Measurements from ENCODE around the gene ZCCHC14. TPM values are rescaled to one million over a fixed set of nuclear protein-coding genes. Genes with fewer than 3 reads are reported as not detected.

Gene ZCCHC14
- polyA plus RNA-seq, 1 donor (not counting 4 experiments of a cell fraction or from before 2014, with no cell fraction given) = 3.6 TPM

GRCh38 chr16:87534030-87534653 is 41.3 kb upstream of the ZCCHC14 start:
- Histone ChIP-seq H3K36me3 (ENCODE audit: control insufficient read depth in 2 of 2, extremely low read depth in 1 of 2, insufficient read depth in 2 of 2, low read length in 2 of 2) (no peaks in the 10 kb centered on the region), H3K4me2 (ENCODE audit: control insufficient read depth, extremely low read depth, insufficient read depth, low read depth, low read length) (no peak overlapping the region), H3K79me2 (ENCODE audit: control insufficient read depth, insufficient read depth, low read length) (no peaks in the 10 kb centered on the region), H2AFZ (ENCODE audit: control insufficient read depth, low read length) (no peak overlapping the region), H3K9me3 (ENCODE audit: control insufficient read depth, low read depth, low read length) (peaks cover 2% of the 10 kb centered on the region), H3K4me3 (ENCODE audit: control insufficient read depth in 2 of 3, extremely low read depth in 1 of 3, insufficient read depth in 2 of 3, low read depth in 1 of 3, low read length in 3 of 3) (no peak overlapping the region), H3K27me3 (ENCODE audit: control insufficient read depth, extremely low read depth, insufficient read depth, low read length) (peaks cover 19% of the 10 kb centered on the region), H4K20me1 (ENCODE audit: control insufficient read depth, extremely low read depth, insufficient read depth, low read length) (no peaks in the 10 kb centered on the region), H3K27ac (ENCODE audit: control insufficient read depth, insufficient read depth, low read length) (no peak overlapping the region), H3K9me1 (ENCODE audit: control insufficient read depth, extremely low read depth, insufficient read depth, low read length) (no peaks in the 10 kb centered on the region), H3K4me1 (ENCODE audit: control insufficient read depth, extremely low read depth, insufficient read depth, low read length) (no peaks in the 10 kb centered on the region), H3K9ac (ENCODE audit: control insufficient read depth, extremely low read depth, insufficient read depth, low read length) (no peak overlapping the region)
- dilution Hi-C loops (cut with MboI; ENCODE audit: extremely low pct_ligation_motif_present, low sequenced_read_pairs) = no loop called here
- no peak for DNase-seq (ENCODE audit: low read depth, low spot score)
- no peak for FAIRE-seq
- no peak for TF ChIP-seq EZH2 (IDR thresholded peaks at IDR 0.05; ENCODE audit: low read length)
- TF ChIP-seq, protein P1, sequence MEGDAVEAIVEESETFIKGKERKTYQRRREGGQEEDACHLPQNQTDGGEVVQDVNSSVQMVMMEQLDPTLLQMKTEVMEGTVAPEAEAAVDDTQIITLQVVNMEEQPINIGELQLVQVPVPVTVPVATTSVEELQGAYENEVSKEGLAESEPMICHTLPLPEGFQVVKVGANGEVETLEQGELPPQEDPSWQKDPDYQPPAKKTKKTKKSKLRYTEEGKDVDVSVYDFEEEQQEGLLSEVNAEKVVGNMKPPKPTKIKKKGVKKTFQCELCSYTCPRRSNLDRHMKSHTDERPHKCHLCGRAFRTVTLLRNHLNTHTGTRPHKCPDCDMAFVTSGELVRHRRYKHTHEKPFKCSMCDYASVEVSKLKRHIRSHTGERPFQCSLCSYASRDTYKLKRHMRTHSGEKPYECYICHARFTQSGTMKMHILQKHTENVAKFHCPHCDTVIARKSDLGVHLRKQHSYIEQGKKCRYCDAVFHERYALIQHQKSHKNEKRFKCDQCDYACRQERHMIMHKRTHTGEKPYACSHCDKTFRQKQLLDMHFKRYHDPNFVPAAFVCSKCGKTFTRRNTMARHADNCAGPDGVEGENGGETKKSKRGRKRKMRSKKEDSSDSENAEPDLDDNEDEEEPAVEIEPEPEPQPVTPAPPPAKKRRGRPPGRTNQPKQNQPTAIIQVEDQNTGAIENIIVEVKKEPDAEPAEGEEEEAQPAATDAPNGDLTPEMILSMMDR (optimal IDR thresholded peaks at IDR 0.05 in 1 of 3, IDR thresholded peaks at IDR 0.05 in 1 of 3, conservative IDR thresholded peaks at IDR 0.05 in 1 of 3; ENCODE audit: extremely low read depth in 1 of 3, insufficient read depth in 2 of 3, low read length in 3 of 3) = no peak

DNA sequence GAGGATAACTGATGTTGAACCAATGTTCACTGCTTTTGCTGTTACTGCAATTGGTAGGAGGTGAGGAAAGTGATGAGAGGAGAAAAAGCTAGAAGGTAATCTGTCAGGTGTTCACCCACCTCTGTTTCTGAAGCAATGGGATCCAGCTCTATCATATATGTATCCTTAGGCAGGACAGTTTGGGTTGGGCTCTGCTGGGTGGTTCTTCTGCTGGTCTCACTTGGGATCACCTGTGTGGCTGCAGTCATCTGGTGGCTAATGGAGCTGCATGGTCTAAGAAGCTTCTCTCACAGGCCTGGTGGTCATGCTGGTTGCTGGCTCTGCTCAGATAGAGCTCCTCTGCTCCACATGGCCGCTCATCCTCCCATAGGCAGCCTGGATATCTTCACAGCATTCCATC is 40.2 kb upstream of the ZCCHC14 start:
- no peak overlapping the region for H3K4me3 ChIP-seq (ENCODE audit: control insufficient read depth in 2 of 3, extremely low read depth in 1 of 3, insufficient read depth in 2 of 3, low read depth in 1 of 3, low read length in 3 of 3)
- H3K27me3 ChIP-seq (ENCODE audit: control insufficient read depth, extremely low read depth, insufficient read depth, low read length) = peaks cover 10% of the 10 kb centered on the region
- H3K9me1 ChIP-seq (ENCODE audit: control insufficient read depth, extremely low read depth, insufficient read depth, low read length) = no peaks in the 10 kb centered on the region
- no peak overlapping the region for H3K4me2 ChIP-seq (ENCODE audit: control insufficient read depth, extremely low read depth, insufficient read depth, low read depth, low read length)
- H2AFZ ChIP-seq (ENCODE audit: control insufficient read depth, low read length) = no peak overlapping the region
- no peak overlapping the region for H3K27ac ChIP-seq (ENCODE audit: control insufficient read depth, insufficient read depth, low read length)
- dilution Hi-C loops (cut with MboI; ENCODE audit: extremely low pct_ligation_motif_present, low sequenced_read_pairs) = no loop called here
- H3K36me3 ChIP-seq (ENCODE audit: control insufficient read depth in 2 of 2, extremely low read depth in 1 of 2, insufficient read depth in 2 of 2, low read length in 2 of 2) = no peaks in the 10 kb centered on the region
- TF ChIP-seq, protein P1 (optimal IDR thresholded peaks at IDR 0.05 in 1 of 3, IDR thresholded peaks at IDR 0.05 in 1 of 3, conservative IDR thresholded peaks at IDR 0.05 in 1 of 3; ENCODE audit: extremely low read depth in 1 of 3, insufficient read depth in 2 of 3, low read length in 3 of 3) = no peak
- no peak for TF ChIP-seq EZH2 (IDR thresholded peaks at IDR 0.05; ENCODE audit: low read length)
- H3K4me1 ChIP-seq (ENCODE audit: control insufficient read depth, extremely low read depth, insufficient read depth, low read length) = no peaks in the 10 kb centered on the region
- H3K9me3 ChIP-seq (ENCODE audit: control insufficient read depth, low read depth, low read length) = peaks cover 2% of the 10 kb centered on the region
- H4K20me1 ChIP-seq (ENCODE audit: control insufficient read depth, extremely low read depth, insufficient read depth, low read length) = no peaks in the 10 kb centered on the region
- FAIRE-seq (no peak), DNase-seq (ENCODE audit: low read depth, low spot score) (no peak)
- H3K9ac ChIP-seq (ENCODE audit: control insufficient read depth, extremely low read depth, insufficient read depth, low read length) = no peak overlapping the region
- no peaks in the 10 kb centered on the region for H3K79me2 ChIP-seq (ENCODE audit: control insufficient read depth, insufficient read depth, low read length)

All from keratinocyte (primary cell).